Cardiac atrium fibroblast (primary cell): ENCODE data around the gene HHATL. TPM values are rescaled to one million over a fixed set of nuclear protein-coding genes. Genes with fewer than 3 reads are reported as not detected.

ENCODE experiments used
- total RNA-seq: library from RNA; depleted of rRNA; stranded (reverse); fragments of >200 nt; gene quantifications from 2 replicates; pipeline ENCODE4 v1.2.3, GENCODE V29; 2015

The HHATL gene, protein sequence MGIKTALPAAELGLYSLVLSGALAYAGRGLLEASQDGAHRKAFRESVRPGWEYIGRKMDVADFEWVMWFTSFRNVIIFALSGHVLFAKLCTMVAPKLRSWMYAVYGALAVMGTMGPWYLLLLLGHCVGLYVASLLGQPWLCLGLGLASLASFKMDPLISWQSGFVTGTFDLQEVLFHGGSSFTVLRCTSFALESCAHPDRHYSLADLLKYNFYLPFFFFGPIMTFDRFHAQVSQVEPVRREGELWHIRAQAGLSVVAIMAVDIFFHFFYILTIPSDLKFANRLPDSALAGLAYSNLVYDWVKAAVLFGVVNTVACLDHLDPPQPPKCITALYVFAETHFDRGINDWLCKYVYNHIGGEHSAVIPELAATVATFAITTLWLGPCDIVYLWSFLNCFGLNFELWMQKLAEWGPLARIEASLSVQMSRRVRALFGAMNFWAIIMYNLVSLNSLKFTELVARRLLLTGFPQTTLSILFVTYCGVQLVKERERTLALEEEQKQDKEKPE
- total RNA-seq = not detected in 2 replicates

DNA sequence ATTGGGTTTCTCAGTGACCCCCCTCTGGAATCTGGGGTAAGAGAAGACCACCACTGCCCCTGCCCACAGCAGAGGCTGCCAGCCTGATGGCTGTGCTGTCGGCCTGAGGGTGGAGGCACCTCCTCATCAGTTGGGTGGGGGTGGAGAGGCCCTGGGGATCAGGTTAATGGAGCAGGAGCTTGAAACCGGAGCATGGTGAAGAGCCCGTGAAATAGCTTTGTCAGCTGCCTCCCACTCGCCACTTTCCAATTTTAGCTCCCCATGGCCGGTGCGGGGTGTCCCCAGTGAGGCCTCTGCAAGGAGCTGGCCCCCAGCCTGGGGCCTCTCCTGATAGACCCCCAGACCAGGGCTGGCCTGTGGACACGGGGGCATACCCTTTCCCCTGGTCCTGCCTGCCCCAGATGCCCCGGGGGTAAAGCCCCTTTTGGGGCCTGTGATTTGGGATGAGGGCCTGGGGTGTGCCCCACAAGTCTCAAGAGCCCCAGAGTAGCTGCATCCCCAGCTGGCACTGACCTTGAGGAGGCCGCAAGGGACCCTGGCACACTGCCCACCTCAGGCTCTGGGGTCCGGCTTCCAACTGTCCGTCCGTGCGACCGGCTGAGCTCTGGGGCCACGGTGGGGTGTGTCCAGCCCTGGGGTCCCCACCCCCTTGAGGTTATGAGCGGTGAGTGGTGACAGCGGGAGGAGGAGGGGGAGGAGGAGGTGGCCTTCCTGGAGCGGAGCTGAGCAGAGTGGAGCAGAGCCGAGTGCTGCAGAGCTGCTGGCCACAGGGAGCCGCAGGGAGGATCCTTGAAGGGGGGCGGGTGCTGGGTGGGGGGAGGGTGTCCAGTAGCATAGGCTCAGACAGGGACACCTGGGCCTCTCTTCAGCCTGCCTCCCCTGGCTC lies at the start of gene HHATL:
Gene HHATL, minus strand, starts transcription at position 733 of the 886 bp plus-strand sequence. CDS start 1,972 bp downstream, outside the sequence.

GRCh38 chr3:42685363-42685881 lies 17.2 kb downstream of the HHATL start, which contains the start of gene KLHL40:
KLHL40 (plus strand) TSS chr3:42685537; CDS start chr3:42685619, 82 bp downstream.

GRCh38 chr3:42653560-42654330 lies 48.9 kb downstream of the HHATL start, which contains the start of gene ZBTB47:
ZBTB47 (plus strand) TSS chr3:42653697; CDS start chr3:42658356, 4,659 bp downstream.

Other genes with a start within 250 kb of the HHATL start
- 8.5 and 16.8 TPM in 2 replicates for gene VIPR1, start 200.2 kb downstream of the HHATL start, total RNA-seq
- gene SEC22C, start 120.8 kb downstream of the HHATL start, total RNA-seq = 75.6 and 78.7 TPM in 2 replicates
- gene SS18L2, start 111.9 kb downstream of the HHATL start, total RNA-seq = 14.4 and 24.8 TPM in 2 replicates
- gene NKTR, start 102.1 kb downstream of the HHATL start, total RNA-seq = 19.1 and 22.0 TPM in 2 replicates
- gene ZBTB47, start 49.1 kb downstream of the HHATL start, total RNA-seq = 20.2 and 23.5 TPM in 2 replicates
- not detected in 2 replicates for gene KLHL40, start 17.3 kb downstream of the HHATL start, total RNA-seq
- gene CCDC13, start 70.5 kb upstream of the HHATL start, total RNA-seq = 0.72 TPM in 1 of 2 replicates, not detected in the other
- gene HIGD1A, start 101.7 kb upstream of the HHATL start, total RNA-seq = 127 and 167 TPM in 2 replicates
- not detected in 2 replicates for gene ACKR2, start 106.6 kb upstream of the HHATL start, total RNA-seq
- gene CYP8B1, start 173.1 kb upstream of the HHATL start, total RNA-seq = not detected in 2 replicates
- gene ZNF662, start 203.3 kb upstream of the HHATL start, total RNA-seq = 0.32 and 0.36 TPM in 2 replicates